CD4-positive, alpha-beta T cell treated with Interleukin-4 for 4 hours (primary cell): Measurements from ENCODE around the gene AMMECR1.

Source experiments
- DNase-seq: peaks from one replicate; pipeline ENCODE4 v3.0.0-alpha.2; 2020

Gene AMMECR1

GRCh38 chrX:110310896-110311295 is 7.0 kb downstream of the AMMECR1 start:
- peak; percentile 57 for DNase-seq

DNA sequence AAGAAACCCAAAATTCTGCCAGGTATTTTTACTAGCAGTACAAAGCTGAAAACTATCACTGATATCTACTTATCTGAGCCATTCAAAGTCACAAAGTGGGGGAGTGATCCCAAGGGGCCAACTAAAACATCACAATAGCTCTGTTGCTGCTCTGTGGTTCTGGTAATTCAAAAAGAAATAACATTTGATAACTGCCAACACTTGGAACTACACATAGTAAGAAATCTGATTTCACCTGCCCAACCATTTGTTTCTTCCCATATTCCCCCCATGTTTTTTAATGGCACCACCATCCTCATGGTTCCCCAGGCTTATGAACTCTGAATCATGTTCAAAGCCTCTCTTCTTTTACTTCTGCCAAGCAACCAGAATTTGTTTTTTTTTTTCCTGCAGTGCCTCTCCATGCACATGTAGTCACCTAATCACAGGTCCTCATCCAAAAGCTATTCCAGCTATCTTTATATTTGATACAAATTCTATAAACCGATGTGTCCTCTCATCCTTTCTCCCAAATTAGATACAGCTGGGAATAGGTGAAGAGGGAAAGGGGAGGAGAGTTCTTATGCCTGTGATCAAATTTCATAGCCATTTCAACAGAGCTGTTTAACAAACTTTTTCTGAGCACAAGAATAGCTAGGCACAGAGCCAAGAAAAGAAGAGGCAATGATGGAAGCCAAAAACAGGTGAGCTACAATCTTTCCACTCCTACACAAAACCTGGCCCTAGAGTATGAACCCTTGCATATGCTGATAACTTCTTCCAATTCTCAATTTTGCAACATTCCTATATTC is 7.7 kb downstream of the AMMECR1 start:
- DNase-seq: no peak

- no peak for DNase-seq
Measured at GRCh38 chrX:110308220-110308619, 9.7 kb downstream of the AMMECR1 start.

- no peak for DNase-seq
Measured at GRCh38 chrX:110304884-110305283, 13.0 kb downstream of the AMMECR1 start.

- DNase-seq: no peak
Measured at GRCh38 chrX:110304371-110304770, 13.5 kb downstream of the AMMECR1 start.

DNA sequence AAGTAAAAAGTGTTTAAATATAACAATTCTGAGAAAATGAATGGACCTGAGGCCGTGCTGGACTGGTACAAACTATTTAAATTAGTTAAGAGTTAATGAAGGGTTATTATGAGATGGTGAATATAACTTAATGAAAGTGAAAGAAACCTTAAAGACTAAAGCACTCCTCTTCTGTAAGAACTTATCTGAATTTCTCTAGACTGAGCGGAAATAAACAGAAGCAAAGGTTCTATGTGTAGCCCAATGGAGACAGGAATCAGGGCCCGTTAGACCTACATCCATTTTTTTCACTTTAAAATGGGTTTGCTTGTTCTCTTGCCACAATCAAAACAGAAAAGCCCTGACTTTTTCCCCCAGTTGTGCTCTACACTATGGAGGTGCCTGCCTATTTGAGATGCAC is 14.9 kb downstream of the AMMECR1 start:
- DNase-seq: no peak

DNA sequence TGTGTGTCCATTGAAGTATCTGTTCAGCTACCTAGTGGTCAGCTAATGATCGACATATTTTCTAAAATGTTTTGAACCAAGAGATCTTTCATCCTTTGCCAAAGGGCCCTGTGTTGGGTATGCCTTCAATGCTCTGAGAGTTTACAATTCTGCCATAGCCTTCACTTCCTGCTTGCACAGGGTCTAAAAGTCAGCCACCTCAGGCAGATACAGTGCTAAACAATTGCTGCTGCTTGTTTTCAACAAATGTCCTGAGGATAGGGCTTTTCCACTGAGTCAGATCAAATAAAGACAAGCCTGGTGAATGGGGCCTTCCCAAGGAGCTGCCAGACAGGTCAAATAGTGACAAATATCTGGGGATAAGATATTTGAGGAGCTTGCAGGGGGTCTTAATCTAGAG is 16.7 kb downstream of the AMMECR1 start:
- no peak for DNase-seq

DNA sequence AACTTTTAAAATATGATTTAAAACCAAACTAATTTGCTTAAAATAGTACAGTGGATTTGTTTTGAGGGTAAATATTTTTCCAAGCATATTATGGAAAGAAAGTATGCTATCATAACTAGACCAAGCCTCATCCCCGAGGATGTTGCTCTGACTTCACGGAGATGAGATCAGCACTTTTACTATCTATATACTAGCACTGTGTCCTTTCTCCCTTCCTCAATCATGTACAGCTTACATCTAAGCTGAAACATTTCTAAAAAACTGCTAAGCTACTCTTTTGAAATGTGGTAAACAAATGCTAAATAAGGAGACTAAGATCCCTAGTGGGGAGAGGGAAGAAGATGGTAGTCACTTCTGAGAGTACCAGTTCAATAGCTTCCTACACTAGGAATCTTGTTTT is 23.8 kb downstream of the AMMECR1 start:
- DNase-seq: no peak

GRCh38 chrX:110293658-110294057 is 24.2 kb downstream of the AMMECR1 start:
- DNase-seq: no peak

- DNase-seq: no peak
Measured at GRCh38 chrX:110287605-110288004, 30.3 kb downstream of the AMMECR1 start.

DNA sequence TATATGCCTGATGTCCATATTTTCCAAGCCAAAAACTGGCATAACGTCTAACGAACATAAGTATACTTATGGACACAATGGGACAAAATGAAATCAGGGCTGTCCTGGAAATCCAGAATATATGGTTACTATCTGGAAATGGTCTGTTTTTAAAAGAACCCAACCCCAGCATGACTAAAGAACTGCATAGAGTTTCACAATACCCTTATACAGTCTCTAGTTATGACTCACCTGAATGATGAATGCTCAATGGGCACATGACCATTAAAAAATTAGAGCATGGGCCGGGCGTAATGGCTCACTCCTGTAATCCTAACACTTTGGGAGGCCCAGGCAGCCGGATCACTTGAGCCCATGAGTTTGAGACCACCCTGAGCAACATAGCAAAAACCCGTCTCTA is 31.8 kb downstream of the AMMECR1 start:
- no peak for DNase-seq

- no peak for DNase-seq
Measured at GRCh38 chrX:110284159-110284558, 33.7 kb downstream of the AMMECR1 start.

GRCh38 chrX:110282922-110283321 is 35.0 kb downstream of the AMMECR1 start:
- no peak for DNase-seq

DNA sequence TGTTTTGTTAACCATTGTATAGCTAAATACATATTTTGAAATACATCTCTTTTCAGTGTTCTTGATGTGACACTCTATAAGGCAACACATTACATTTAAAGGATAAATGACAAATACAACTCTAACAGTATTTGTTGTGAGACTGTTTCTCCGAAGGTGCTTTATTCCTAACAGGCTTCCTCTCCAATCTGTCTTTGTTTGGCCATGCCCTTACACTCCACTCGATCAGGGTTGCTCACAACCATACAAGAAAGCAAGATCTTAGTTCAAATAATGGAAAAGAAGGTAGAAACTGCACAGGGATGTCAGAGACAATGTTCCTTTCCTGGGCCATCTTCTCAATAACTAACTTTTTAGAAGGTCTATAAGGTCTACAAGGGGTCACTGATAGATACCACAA is 36.5 kb downstream of the AMMECR1 start:
- DNase-seq: no peak

GRCh38 chrX:110280954-110281353 is 36.9 kb downstream of the AMMECR1 start:
- no peak for DNase-seq

DNA sequence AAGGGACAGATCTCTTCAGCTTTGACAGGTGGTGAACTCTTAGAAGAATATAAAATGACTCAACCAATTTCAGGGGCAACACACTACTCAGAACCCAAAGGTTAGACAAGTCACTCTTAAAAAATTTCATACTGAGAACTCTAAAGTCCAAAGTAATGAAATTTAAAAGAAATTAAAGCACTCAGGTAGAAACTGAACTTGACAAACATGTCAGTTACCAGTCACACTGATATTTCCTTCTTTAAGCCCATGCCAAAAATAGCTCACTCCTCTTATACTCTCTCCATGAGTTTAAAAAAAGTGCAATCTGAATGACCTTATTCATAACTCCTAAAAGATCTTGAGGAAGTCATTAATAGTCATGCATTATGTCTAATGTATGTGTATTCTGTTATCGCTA is 40.3 kb downstream of the AMMECR1 start:
- DNase-seq: no peak

DNA sequence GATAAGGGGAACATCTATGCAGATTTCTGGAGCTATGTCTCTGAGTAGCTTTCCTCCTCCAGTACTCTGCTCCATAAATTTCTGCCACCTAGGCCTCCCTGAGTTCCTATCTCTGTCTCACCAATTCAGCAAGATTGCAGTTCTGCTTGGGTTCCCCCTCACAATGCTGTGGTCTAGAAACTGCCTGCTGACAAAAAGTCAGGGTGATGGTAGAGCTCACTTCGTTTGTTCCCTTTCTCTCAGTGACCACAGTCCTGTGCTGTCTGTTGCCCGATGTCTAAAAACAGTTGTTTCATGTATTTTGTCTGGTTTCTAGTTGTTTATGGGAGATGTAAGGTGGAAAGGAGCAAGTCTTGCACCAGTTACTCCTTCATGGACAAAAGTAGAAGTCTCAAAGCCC is 41.1 kb downstream of the AMMECR1 start:
- no peak for DNase-seq

- DNase-seq: no peak
Measured at GRCh38 chrX:110268886-110269285, 49.0 kb downstream of the AMMECR1 start.

GRCh38 chrX:110268395-110268794 is 49.5 kb downstream of the AMMECR1 start:
- no peak for DNase-seq

GRCh38 chrX:110267874-110268273 is 50.0 kb downstream of the AMMECR1 start:
- no peak for DNase-seq

GRCh38 chrX:110265661-110266060 is 52.2 kb downstream of the AMMECR1 start:
- no peak for DNase-seq

GRCh38 chrX:110259117-110259516 is 58.8 kb downstream of the AMMECR1 start:
- DNase-seq: peak; percentile 51

GRCh38 chrX:110258552-110258951 is 59.3 kb downstream of the AMMECR1 start:
- peak; percentile 28 for DNase-seq

DNA sequence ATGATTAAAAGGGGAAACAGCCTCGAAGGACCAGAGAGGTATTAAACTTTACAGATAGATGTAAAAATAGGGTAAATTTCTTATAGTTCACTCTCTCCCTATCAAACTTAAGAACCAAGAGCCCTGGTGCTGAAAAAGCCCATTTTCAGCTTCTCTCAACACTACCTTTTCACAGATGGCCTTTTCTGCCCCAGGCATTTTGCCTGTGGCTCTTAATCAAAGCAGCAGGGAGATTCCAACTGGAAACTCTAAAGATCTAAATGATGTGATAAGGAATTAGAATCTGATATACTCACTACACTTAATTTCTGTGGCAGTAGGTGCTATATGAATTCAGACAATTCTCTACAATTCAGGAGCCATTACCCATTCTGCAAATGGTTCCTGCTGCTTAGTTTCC is 60.0 kb downstream of the AMMECR1 start:
- DNase-seq: no peak

- no peak for DNase-seq
Measured at GRCh38 chrX:110252711-110253110, 65.2 kb downstream of the AMMECR1 start.
